ENCODE results near the gene CFAP77. TPM values are rescaled to one million over a fixed set of nuclear protein-coding genes. Genes with fewer than 3 reads are reported as not detected.

CFAP77 gene
- total RNA-seq, 4 donors from 2014 or later = 0.44 TPM; not detected in 3

GRCh38 chr9:132383462-132383883, 26.5 kb upstream of the CFAP77 start:
- TF ChIP-seq CTCF (IDR thresholded peaks at IDR 0.05) (no peak), POLR2A (IDR thresholded peaks at IDR 0.05) (no peak)
- H3K4me3 ChIP-seq (replicated peaks in 1 of 3) = no peak overlapping the region
- H3K9me3 ChIP-seq = no peaks in the 10 kb centered on the region
- no peak for DNase-seq
- 85 to 94% methylated on average over 10 of the region's 10 CpGs for WGBS, 2 donors
- H3K4me1 ChIP-seq = no peaks in the 10 kb centered on the region
- no peaks in the 10 kb centered on the region for H3K27me3 ChIP-seq
- no peak overlapping the region for H3K27ac ChIP-seq
- H3K36me3 ChIP-seq = peaks cover 29 to 39% of the 10 kb centered on the region in 2 donors
- intact Hi-C loops (cut with DNase I) = no loop called here

- DNase-seq = no peak
- intact Hi-C loops (cut with DNase I) = no loop called here
- Histone ChIP-seq H3K4me1 (no peaks in the 10 kb centered on the region), H3K27me3 (no peaks in the 10 kb centered on the region), H3K36me3 (peaks cover 31 to 35% of the 10 kb centered on the region in 2 donors), H3K9me3 (no peaks in the 10 kb centered on the region), H3K27ac (no peak overlapping the region), H3K4me3 (replicated peaks in 1 of 3) (no peak overlapping the region)
- TF ChIP-seq POLR2A (IDR thresholded peaks at IDR 0.05) (no peak), CTCF (IDR thresholded peaks at IDR 0.05) (no peak)
- 94 to 96% methylated on average over 8 of the region's 8 CpGs for WGBS, 2 donors
Observed at GRCh38 chr9:132384376-132384775, 25.6 kb upstream of the CFAP77 start.

- 98 to 99% methylated on average over 7 of the region's 7 CpGs for WGBS, 2 donors
Observed at GRCh38 chr9:132387133-132387532, 22.9 kb upstream of the CFAP77 start.

GRCh38 chr9:132390966-132391365, 19.0 kb upstream of the CFAP77 start:
- intact Hi-C loops (cut with DNase I) = no loop called here
- Histone ChIP-seq H3K4me1 (no peaks in the 10 kb centered on the region), H3K27ac (no peak overlapping the region), H3K9me3 (no peaks in the 10 kb centered on the region), H3K27me3 (no peaks in the 10 kb centered on the region), H3K4me3 (replicated peaks in 1 of 3) (no peak overlapping the region), H3K36me3 (peaks cover 74 to 80% of the 10 kb centered on the region in 2 donors)
- WGBS, 2 donors = 72 to 80% methylated on average over 7 of the region's 7 CpGs
- no peak for DNase-seq
- no peak for TF ChIP-seq CTCF (IDR thresholded peaks at IDR 0.05)
- TF ChIP-seq POLR2A (IDR thresholded peaks at IDR 0.05) = no peak

More at GRCh38 chr9:132387133-132387532, 22.9 kb upstream of the CFAP77 start:
- H3K9me3 ChIP-seq = no peaks in the 10 kb centered on the region
- no peak for DNase-seq
- intact Hi-C loops (cut with DNase I) = no loop called here
- TF ChIP-seq CTCF (IDR thresholded peaks at IDR 0.05) (no peak), POLR2A (IDR thresholded peaks at IDR 0.05) (no peak)
- peaks cover 58 to 61% of the 10 kb centered on the region in 2 donors for H3K36me3 ChIP-seq
- H3K4me3 ChIP-seq (replicated peaks in 1 of 3) = no peak overlapping the region
- no peaks in the 10 kb centered on the region for H3K4me1 ChIP-seq
- no peak overlapping the region for H3K27ac ChIP-seq
- no peaks in the 10 kb centered on the region for H3K27me3 ChIP-seq

DNA sequence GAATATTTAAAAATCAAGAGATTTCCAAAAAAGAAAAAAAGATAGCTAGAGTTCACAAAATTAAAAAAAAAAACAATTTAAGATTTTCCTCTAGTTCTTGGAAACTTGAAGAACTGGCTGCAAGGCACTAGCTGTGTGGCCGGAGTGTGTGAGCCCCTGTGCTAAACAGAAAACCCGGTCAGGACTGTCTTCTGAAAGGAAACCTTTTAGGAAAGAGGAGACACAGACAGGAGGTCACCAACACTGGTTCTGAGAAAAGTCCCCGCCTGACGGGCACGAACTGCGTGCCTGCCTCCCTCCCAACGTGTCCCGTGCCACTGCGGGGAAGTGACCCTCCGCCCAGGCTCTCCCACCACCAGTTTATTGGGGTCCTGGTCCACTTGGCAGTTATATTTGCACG, 18.6 kb upstream of the CFAP77 start:
- Histone ChIP-seq H3K27ac (no peak overlapping the region), H3K9me3 (no peaks in the 10 kb centered on the region), H3K4me1 (no peaks in the 10 kb centered on the region), H3K4me3 (replicated peaks in 1 of 3) (no peak overlapping the region), H3K36me3 (peaks cover 76 to 80% of the 10 kb centered on the region in 2 donors), H3K27me3 (no peaks in the 10 kb centered on the region)
- TF ChIP-seq CTCF (IDR thresholded peaks at IDR 0.05) (no peak), POLR2A (IDR thresholded peaks at IDR 0.05) (no peak)
- 87 to 90% methylated on average over 11 of the region's 11 CpGs for WGBS, 2 donors
- no peak for DNase-seq
- intact Hi-C loops (cut with DNase I) = no loop called here
